Stimulated activated CD8-positive, alpha-beta memory T cell treated with anti-CD3 and anti-CD28 coated beads, Interleukin-4, amount 100 ng/mL, for 1 hour (primary cell): ENCODE data around the gene ZNF503.

Experiments used
- DNase-seq, 2 donors: peaks; one replicate each; pipeline ENCODE4 v3.0.0-alpha.2; 2020; ENCODE audit warnings: low read depth in 2 of 2, low spot score in 1 of 2

Gene ZNF503

DNA sequence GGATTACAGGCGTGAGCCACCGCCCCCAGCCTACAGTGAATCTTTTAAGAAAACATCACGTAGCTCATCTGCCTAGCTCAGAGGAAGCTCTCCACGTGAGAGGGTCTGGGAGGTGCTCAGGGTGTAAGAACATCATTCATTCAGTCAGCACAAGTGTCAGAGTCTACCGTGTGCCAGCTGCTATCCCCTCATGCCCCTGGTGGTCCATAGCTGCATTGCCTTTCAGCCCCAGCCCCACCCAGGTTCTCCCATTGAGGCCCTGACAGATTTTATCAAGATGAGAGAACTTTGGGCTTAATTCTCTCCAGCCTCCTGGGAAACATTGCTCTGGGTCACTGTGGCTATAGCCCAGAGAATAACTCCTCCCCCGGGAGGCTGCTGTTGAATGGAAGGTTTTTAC is 45.1 kb downstream of the ZNF503 start:
- no peak for DNase-seq

DNA sequence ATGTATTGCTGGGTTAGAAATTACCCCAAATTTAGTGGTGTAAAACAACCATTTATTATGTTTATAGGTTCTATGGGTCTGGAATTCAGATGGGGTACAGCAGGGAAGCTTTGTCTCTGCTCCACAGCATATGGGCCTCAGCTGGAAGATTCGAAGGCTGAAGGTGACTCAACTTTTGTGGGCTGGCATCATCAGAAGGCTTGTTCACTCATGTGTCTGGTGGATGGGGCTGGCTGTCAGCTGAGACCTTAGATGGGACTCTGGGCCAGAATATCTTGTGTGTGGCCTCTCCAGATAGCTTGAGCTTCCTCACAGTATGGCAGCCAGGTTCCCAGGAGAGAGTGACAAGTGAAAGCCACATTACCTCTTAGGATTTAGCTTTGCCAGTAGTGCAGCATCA is 45.9 kb downstream of the ZNF503 start:
- no peak for DNase-seq

DNA sequence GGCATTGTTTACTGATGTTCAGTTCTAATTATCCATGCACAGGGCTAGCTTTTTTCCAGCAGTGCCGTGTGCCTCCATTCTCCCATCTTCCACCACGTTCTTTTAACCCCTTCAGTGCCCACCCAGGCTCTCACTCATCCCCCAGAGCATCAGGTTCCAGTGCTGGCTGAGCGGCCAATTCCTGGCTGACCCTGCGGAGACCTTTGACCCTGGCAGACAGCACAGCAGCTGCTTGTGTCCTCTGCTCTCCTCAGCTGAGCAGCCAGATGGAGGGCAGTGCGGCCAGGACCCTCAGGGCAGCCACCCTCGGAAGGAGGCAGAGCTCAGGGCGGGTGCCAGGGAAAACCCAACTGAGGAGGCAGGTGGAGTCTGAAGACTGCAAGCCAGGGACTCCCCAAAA is 48.4 kb downstream of the ZNF503 start:
- no peak for DNase-seq

DNA sequence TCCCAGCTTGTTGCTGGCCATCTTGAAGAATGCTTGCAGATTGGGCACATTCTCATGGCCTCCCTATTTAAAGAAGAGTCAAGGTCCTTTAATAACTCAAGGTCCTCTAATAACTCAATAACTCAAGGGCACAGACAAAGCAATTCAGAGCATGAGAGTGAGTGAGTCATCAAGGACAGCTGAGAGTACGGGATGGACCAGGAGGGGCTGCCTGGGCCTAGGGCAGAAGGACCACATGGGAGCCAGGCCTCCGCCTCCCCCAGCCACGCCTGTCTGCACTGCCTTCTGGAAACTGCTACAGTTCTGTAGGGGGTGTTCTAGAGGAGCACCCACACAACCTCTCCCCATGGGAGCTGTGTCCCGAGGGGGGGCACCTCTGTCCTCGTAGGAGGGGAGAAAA is 48.9 kb downstream of the ZNF503 start:
- no peak for DNase-seq

DNA sequence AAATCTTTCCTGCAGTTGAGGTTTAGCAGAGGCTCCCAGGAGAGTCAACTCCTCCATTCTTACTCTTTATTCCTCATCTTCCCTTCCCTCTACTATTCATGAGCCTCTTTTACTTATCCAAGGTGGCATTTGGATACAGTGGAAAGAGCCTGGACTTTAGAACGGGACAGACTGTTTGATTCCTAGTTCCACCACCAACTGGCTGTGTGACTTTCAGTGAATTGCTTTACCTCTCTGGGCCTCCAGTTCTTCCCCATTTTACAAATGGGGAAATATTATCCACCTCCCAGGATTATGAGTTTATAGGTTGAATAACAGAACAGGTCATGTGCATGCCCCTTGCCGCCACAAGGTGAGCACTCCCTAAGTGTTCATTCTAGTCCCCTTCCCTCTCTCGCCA is 49.9 kb downstream of the ZNF503 start:
- no peak for DNase-seq

DNA sequence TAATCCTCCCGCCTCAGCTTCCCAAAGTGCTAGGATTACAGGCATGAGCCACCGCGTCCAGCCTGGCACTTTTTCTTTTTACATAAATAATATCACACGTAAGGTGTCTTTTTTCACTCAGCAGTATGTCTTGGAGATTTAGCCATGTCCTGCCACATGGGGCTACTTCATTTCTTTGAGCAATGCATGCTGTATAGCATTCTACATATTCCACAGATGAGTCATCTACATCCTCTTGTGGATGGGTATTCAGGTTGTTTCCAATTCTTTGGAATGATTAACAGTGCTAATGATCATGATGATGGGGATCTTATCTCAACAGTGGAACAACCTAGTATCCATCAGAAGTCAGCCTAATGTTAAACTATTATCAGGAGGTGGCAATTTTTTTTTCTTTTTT is 50.8 kb downstream of the ZNF503 start:
- DNase-seq, result no peak
